ENCODE results near the gene ATP11B.

- TF ChIP-seq POLR2AphosphoS5 (IDR thresholded peaks at IDR 0.05): no peak
- no peak for TF ChIP-seq CTCF (IDR thresholded peaks at IDR 0.05)
- TF ChIP-seq POLR2A (IDR thresholded peaks at IDR 0.05; ENCODE audit: low read depth): no peak
- TF ChIP-seq EP300 (IDR thresholded peaks at IDR 0.05): no peak
Measured at GRCh38 chr3:182787302-182788036, 5.8 kb upstream of the ATP11B start.

Data from esophagus muscularis mucosa (tissue), 4 donors.